Osteocyte (in vitro differentiated cells): ENCODE data around the gene KIAA1217. TPM values are rescaled to one million over a fixed set of nuclear protein-coding genes. Genes with fewer than 3 reads are reported as not detected.

Experiments
- DNase-seq: peaks from one replicate; pipeline ENCODE4 v3.0.0; 2021; ENCODE audit warnings: mixed read lengths; ENCODE audit not compliant: unreplicated experiment; ENCODE audit errors: extremely low spot score
- H3K27ac Mint-ChIP-seq: one replicate; pipeline ENCODE4 v1.8.0; 2021; ENCODE audit warnings: mild to moderate bottlenecking, mixed read lengths; ENCODE audit not compliant: unreplicated experiment
- H3K27me3 Mint-ChIP-seq: one replicate; pipeline ENCODE4 v1.8.0; 2021; ENCODE audit warnings: mixed read lengths; ENCODE audit not compliant: unreplicated experiment
- H3K36me3 Mint-ChIP-seq: one replicate; pipeline ENCODE4 v1.8.0; 2021; ENCODE audit warnings: mixed read lengths; ENCODE audit not compliant: unreplicated experiment
- H3K4me1 Mint-ChIP-seq: one replicate; pipeline ENCODE4 v1.8.0; 2021; ENCODE audit warnings: mixed read lengths; ENCODE audit not compliant: unreplicated experiment
- H3K4me3 Mint-ChIP-seq: one replicate; pipeline ENCODE4 v1.8.0; 2021; ENCODE audit warnings: mild to moderate bottlenecking, moderate library complexity, mixed read lengths; ENCODE audit not compliant: unreplicated experiment
- H3K9me3 Mint-ChIP-seq: one replicate; pipeline ENCODE4 v1.8.0; 2021; ENCODE audit warnings: mixed read lengths; ENCODE audit not compliant: unreplicated experiment
- CTCF ChIP-seq: fragments of 200-600 bp; sonication (generic); IDR thresholded peaks from 2 replicates; pipeline ENCODE4 v1.5.0; 2021; ENCODE audit warnings: antibody characterized with exemption, mild to moderate bottlenecking, moderate library complexity
- total RNA-seq: library from RNA; stranded (reverse); gene quantifications from 2 replicates; pipeline ENCODE4 v1.2.1, GENCODE V29; 2021

KIAA1217 gene
- total RNA-seq, 1 donor from 2014 or later, result 2.8 TPM

GRCh38 chr10:24247841-24248240, 38.9 kb downstream of the KIAA1217 start:
- Mint-ChIP-seq H3K4me3 (no peak overlapping the region), H3K36me3 (no peaks in the 10 kb centered on the region), H3K9me3 (no peaks in the 10 kb centered on the region), H3K4me1 (no peaks in the 10 kb centered on the region), H3K27me3 (no peaks in the 10 kb centered on the region), H3K27ac (no peak overlapping the region)
- no peak for TF ChIP-seq CTCF
- DNase-seq, result no peak

- no peaks in the 10 kb centered on the region for H3K9me3 Mint-ChIP-seq
- no peaks in the 10 kb centered on the region for H3K36me3 Mint-ChIP-seq
- H3K27ac Mint-ChIP-seq, result no peak overlapping the region
- H3K27me3 Mint-ChIP-seq, result no peaks in the 10 kb centered on the region
- H3K4me1 Mint-ChIP-seq, result no peaks in the 10 kb centered on the region
- no peak for TF ChIP-seq CTCF
- H3K4me3 Mint-ChIP-seq, result no peak overlapping the region
- DNase-seq, result no peak
Measured at GRCh38 chr10:24249829-24250415, 41.0 kb downstream of the KIAA1217 start.

- no peak overlapping the region for H3K27ac Mint-ChIP-seq
- DNase-seq, result no peak
- H3K9me3 Mint-ChIP-seq, result no peaks in the 10 kb centered on the region
- TF ChIP-seq CTCF, result no peak
- no peak overlapping the region for H3K4me3 Mint-ChIP-seq
- H3K4me1 Mint-ChIP-seq, result no peaks in the 10 kb centered on the region
- no peaks in the 10 kb centered on the region for H3K27me3 Mint-ChIP-seq
- H3K36me3 Mint-ChIP-seq, result no peaks in the 10 kb centered on the region
Measured at GRCh38 chr10:24251547-24251946, 42.6 kb downstream of the KIAA1217 start.

GRCh38 chr10:24254180-24254579, 45.2 kb downstream of the KIAA1217 start:
- Mint-ChIP-seq H3K4me1 (no peaks in the 10 kb centered on the region), H3K4me3 (no peak overlapping the region), H3K36me3 (no peaks in the 10 kb centered on the region), H3K27me3 (no peaks in the 10 kb centered on the region), H3K27ac (no peak overlapping the region), H3K9me3 (no peaks in the 10 kb centered on the region)
- no peak for TF ChIP-seq CTCF
- no peak for DNase-seq

- no peak overlapping the region for H3K4me3 Mint-ChIP-seq
- no peaks in the 10 kb centered on the region for H3K27me3 Mint-ChIP-seq
Measured at GRCh38 chr10:24255115-24255880, 46.4 kb downstream of the KIAA1217 start.

More at GRCh38 chr10:24255115-24255880, 46.4 kb downstream of the KIAA1217 start:
- H3K4me1 Mint-ChIP-seq, result no peaks in the 10 kb centered on the region
- TF ChIP-seq CTCF, result no peak
- H3K9me3 Mint-ChIP-seq, result no peaks in the 10 kb centered on the region
- no peak for DNase-seq
- no peaks in the 10 kb centered on the region for H3K36me3 Mint-ChIP-seq
- H3K27ac Mint-ChIP-seq, result no peak overlapping the region
